SIG-M5 treated with dmso at 0.1 percent for 504 hours (cell line): ENCODE results near the gene CD44.

Experiments used
- DNase-seq: peaks from one replicate; lab custom pipeline; 2025; ENCODE audit not compliant: unreplicated experiment; lab: John Stamatoyannopoulos, UW

CD44 gene

DNA sequence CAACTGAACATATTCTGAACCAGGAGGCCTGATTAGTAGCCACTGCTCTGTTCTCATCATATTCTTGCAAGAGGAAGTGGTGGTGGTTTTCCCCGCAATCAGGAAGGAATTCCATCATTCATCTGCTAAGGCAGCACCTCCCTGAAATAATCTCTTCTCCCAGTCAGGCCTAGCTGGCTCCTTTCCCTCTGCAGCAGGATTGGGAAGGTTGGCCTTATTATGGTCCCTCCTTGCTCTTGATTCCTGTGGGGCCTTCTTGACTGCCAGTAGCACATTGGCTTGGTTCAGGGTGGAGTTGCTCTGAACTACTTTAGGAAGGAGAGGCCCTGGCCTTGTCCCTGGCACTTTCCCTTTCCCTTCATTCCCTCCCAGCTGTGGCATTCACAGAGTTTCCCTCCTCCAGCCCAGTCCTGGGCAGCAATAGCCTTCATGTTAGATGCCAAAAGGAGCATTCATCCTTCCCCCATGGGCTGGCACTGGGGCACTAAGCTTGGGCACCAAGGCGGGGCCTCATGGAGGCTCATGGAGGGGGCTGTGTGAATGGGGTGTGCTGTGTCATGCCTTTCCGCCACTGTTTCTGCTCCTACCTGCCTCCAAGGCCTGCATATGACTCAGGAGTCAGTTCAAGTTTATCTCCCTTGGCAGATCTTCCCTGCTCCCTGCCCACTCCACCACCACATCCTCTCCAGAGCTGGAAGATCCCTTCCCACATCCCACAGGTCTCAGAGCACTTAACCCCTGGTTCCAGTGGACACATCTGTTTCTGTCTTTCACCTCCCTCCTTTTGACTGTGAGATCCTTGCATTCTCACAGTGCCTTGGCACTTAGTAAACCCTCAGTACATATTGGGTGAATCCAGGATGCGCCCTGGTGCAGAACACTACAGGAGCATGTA lies 27.6 kb upstream of the CD44 start:
- DNase-seq = no peak

DNA sequence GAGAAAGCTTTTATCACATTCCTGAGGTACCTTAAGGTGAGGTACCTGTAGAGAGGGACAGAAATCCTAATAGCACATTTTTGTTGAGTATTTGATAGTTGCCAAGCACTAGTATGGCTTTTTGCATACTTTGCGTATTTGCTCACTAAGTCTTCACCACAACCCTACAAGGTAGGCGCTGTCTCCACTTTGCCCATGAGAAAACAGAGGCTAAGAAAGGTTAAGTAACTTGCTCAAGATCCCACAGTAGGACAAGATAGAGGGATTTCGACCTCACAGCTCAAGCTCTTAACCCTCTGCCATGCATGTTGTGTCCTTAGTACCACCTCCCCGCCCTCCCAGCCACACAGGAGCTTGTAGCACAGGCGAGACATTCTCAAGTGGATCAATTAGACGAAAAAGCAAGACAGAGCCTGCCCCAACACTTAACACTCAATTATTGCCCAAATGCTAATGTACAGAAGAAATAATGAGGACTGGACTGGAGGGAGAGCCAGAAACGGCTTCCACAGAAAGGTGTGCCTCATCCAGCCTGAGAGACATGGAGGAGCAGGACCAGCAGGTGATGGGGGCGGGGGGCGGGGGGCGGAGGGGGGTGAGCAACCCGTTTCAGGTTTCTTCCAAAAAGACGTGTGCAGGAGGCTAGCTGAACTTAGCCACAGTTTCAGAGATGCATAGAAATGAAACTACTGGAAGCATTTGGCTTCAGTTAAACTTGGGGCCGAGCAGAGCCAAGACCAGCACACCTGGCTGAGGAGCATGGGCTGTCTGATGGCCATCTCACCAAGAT lies 26.7 kb upstream of the CD44 start:
- no peak for DNase-seq

DNA sequence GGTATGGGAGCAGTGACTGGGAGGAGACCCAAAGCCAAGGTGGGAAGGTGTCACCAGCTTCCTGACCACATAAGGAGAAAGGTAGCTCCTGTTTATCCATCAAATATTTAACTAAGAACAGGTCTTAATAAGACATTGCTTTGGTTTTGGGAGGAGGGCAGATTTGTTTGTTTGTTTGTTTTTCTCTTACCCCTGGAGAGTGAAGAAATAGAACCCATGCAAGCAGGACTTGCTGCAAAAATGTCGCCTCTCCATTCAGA lies 26.2 kb upstream of the CD44 start:
- DNase-seq = no peak

DNA sequence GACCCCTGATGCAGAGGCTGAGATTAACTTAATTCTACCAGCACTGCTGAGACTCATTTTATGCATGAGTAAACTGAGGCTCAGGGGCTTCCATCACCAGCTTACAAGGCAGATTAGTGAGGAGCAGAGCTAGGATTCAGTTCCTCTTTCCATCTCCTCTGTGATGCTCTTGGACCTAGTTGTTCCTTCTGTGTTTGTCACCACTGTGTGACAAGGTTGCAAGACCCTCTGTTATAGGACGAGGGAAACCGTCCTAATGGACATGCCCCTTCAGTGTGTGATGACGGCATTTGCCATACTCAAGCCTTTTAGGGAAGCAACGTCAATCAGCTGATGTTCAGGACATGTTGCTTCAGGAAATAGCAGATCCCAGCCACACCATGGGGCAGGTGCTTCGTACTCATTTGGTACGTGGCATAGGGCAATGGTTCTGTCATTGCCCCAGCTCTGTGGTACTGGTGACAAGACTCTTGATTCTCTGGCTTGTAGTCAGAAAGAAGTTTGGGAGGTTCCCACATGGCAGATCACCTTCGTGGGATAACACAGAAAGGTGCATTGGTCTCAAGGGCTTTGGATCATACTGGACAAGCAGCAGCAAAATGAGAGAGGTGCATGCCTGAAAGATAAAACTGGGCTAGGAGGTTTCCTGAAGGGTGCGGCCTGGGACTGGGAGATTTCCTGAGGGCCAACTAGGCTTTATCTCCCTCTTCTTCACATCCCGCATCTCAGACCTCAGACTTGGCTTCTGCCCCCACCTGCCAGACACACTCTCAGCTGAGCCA lies 23.9 kb upstream of the CD44 start:
- DNase-seq = peak; percentile 54

GRCh38 chr11:35115688-35116030 lies 23.3 kb upstream of the CD44 start:
- no peak for DNase-seq

DNA sequence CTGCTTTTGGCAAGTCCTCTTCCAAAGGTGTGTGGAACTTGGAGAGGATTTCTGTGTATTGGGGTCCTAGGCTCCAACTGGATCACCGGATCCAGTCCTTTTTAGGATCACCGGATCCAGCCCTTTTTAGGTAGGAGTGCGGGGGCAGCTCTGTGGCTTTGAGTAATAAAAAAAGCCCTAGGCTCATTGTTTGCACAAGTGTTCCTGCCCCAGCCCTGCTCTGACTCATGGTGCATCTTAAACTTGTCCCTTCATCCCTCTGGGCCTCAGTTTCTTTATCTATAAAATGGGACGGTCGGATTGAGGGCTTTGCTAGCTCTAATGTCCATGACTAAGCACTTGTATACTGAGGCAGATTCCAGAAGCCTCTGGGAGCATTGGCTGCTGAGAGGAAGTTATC lies 22.7 kb upstream of the CD44 start:
- no peak for DNase-seq

GRCh38 chr11:35116762-35117640 lies 22.0 kb upstream of the CD44 start:
- no peak for DNase-seq

DNA sequence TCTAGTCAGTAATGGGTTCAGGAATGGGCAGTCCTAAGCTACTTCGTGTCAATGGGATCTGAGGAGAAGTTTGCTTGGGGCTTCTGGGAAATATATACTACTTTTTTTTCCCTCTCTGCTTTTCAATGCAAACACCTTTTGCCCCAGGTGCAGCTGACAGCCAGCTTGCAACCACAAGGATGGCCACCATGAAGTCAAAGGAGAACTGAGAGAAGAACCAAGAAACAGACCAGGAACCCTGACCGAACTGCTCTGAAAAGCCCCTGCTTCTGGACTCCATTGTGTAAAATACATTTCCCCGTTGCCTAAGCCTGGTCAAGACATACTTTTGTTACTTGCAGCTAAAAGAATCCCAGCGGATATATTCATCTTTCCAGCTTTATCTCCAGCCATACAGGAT lies 20.1 kb upstream of the CD44 start:
- DNase-seq = no peak

GRCh38 chr11:35121326-35121865 lies 17.6 kb upstream of the CD44 start:
- DNase-seq = no peak

GRCh38 chr11:35122308-35122707 lies 16.7 kb upstream of the CD44 start:
- no peak for DNase-seq

DNA sequence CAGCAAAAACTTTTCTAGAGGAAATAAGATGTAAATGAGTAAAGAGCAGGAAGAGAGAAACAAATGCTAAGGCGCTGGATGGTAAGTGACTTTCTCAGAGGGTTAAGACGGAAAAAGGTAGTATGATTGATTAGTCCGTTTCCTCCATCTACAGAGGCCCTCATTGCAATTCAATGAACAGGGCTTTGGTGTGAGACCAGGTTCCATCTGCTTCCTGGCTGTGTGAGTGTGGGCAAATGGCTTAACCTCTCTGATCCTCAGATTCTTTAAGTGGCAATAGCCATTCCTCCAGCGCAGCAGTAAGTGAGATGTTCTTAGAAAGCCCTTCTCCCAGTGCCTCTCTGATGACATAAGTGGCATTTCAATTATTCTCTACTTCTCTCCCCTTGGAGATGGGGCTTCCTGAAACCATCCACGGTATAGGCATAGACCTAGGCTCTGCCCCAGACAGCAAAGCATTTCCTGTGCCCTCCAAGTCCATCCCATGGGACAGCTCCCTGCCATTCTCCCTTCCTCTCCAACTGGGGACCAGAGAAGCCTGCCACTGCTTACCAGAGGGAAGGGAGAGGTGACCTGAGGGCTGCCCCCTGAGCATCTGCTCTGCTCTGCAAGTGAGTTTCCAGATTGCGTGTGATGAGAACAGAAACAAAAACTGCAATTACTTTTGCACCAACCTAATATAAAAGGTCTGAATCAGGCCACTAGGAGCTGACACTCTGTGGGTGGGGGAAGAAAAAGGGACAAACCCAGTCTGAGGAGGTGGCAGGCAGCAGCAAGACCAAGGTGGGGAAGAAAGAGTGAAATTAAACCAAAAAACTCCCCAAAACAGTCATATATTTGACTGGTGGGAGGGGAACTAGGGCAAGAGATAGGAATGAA lies 12.7 kb upstream of the CD44 start:
- DNase-seq = no peak

DNA sequence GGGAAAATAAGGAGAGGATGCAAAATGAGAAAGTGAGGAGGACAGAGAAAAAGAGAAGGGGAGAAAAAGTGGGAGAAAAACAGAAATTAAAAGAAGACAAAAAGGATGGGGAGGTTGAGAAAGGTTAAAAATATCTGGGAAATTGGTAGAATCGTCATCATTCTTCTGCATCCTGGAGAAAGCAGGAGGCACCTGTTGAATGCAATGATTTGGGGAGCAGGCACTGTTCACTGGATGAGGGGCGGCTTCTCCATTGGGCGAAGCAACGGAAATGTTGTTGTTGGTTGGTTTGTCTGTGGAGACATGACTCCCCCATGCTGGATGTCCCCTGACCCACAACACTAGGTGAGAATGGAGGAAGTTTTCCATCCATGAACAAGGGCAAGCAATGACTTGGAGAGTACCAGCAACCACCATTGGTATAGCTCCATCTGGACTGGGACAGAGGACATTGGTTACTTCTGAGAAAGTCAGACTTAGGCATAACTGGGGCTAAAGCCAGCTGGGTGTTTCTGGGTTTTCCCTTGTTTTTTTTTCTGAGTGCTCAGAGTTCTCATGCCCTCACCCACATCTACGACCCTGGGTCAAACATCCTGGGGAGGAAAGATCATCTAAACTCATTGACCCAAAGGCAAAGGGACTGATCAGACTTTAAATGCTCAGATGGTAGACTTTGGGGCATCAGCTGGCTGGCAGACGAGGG lies 11.9 kb upstream of the CD44 start:
- no peak for DNase-seq

DNA sequence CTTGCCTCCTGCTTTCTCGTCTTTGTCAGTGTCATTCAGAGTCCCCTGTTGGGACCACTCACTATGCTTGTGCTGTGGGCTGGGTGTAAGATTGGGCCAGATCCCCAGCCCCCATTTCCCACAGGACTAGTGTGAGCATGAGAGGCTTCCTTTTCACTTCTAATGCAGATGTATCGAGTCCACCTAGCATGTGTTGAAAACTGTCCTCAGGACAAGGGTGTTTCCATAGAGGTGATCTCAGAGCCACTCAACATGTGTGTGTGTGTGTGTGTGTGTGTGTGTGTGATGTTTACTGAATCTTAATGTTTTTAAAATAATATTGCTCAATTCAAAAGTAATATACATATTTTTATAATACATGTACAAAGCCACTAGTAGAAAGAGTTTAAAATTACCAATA lies 11.4 kb upstream of the CD44 start:
- DNase-seq = no peak

GRCh38 chr11:35131094-35131493 lies 7.9 kb upstream of the CD44 start:
- DNase-seq = no peak

DNA sequence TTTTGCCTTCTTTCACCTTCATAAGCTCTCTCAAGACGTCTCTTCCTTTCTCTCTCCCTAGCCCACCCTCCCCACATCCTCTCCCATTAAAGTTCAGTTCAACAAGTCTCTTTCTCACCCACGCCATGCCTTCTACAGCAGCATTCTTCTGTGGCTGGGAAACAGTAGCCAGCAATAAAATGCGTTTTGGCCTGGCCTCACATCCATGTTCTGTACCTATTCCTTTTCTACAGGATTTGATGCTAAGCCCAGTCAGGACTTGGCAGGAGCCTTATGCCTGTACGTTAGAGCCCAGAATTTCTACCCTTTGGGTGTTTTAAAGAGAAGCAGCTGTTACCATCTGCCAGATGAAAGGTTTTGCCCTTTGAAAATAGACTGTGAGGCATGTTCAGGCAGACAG lies 7.1 kb upstream of the CD44 start:
- DNase-seq = no peak

DNA sequence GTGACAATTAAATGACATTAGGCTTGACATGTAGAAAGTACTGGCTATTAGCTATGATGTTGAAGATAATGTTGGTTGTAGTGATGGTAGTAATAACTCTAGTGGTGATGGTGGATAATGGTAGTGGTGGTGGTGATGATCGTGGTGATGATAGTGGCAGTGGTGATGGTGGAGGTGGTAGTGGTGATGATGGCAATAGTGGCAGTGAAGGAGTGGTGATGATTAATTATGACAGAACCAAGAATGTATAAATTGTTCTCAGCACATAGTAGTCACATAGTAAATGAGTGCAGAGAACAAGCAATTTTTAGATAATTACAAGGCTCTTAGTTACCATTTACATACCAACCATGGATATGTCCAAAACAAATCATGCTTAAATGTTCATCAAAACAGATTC lies 5.3 kb upstream of the CD44 start:
- DNase-seq = no peak

- no peak for DNase-seq
Measured at GRCh38 chr11:35134403-35135148, 4.4 kb upstream of the CD44 start.

DNA sequence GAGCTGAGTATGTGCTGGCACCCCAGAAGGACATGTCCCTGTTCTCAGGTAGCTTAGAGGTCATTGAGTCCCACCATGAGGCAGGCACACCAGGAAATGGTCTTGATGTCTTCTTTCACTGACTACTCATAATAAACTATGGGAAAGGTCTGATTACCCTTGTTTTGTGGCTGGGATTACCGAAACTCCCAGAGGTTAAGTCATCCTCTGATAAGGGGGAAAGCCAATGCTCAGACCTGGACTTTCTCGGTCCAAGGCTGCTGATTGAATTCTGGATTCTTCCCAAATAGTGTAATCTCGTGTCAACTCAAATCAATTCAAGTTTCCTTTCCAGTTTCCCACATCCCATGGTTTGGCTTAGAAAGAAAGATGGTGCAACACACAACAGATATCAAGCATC lies 3.7 kb upstream of the CD44 start:
- DNase-seq = no peak
